ENCODE results near the gene MYH11.

- TF ChIP-seq, protein P1, sequence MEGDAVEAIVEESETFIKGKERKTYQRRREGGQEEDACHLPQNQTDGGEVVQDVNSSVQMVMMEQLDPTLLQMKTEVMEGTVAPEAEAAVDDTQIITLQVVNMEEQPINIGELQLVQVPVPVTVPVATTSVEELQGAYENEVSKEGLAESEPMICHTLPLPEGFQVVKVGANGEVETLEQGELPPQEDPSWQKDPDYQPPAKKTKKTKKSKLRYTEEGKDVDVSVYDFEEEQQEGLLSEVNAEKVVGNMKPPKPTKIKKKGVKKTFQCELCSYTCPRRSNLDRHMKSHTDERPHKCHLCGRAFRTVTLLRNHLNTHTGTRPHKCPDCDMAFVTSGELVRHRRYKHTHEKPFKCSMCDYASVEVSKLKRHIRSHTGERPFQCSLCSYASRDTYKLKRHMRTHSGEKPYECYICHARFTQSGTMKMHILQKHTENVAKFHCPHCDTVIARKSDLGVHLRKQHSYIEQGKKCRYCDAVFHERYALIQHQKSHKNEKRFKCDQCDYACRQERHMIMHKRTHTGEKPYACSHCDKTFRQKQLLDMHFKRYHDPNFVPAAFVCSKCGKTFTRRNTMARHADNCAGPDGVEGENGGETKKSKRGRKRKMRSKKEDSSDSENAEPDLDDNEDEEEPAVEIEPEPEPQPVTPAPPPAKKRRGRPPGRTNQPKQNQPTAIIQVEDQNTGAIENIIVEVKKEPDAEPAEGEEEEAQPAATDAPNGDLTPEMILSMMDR (IDR thresholded peaks at IDR 0.05): no peak
- no peak for TF ChIP-seq POLR2A (IDR thresholded peaks at IDR 0.05)
Measured at GRCh38 chr16:15754821-15755534, 101.8 kb downstream of the MYH11 start.
